ENCODE data around the gene CCDC116. TPM values are rescaled to one million over a fixed set of nuclear protein-coding genes. Genes with fewer than 3 reads are reported as not detected.

Gene CCDC116
- polyA plus RNA-seq, 4 donors = 0.21 to 0.40 (median 0.25) TPM

DNA sequence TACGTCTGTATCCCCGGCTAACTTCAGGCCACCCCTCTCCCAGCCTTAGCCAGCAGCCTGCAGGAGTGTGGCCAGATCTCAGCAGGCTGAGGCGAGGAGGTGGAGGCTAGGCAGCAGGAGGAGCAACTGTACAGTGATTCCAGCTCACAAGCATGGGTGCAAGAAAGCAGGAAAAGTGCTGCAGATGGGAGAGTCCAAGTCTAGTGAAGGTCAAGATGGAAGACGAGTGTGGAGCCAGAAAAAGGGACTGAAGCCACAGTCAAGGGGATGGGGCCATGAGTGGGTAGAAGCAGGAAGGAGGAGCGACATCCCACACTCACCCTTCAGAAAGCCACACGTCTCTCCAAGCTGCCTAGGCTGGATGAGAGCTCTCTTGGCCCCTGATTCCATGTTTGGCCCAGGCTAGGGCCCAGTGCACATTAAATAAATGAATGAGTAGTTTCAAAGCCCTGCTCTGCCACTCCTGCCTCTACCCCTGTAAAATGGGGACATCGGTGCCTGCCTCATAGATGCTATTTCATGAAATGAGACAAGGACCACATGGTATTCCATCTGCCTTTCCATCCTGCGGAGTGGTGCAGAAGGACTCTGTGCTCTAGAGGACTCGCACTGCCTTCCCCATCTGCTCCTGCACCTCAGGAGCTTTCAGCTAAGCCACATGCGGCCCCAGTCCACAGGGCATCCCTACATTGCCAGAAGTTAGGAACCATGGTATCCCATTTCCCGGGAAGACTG is 5.7 kb upstream of the CCDC116 start:
- DNase-seq = no peak
- Histone ChIP-seq H3K27me3 (ENCODE audit: control insufficient read depth in 3 of 3, insufficient read depth in 3 of 3, low read length in 3 of 3) (no peaks in the 10 kb centered on the region), H3K4me1 (ENCODE audit: control insufficient read depth in 3 of 3, insufficient read depth in 2 of 3, low read depth in 1 of 3, low read length in 2 of 3) (peaks cover 3 to 12% (median 3%) of the 10 kb centered on the region in 3 donors), H3K36me3 (ENCODE audit: control insufficient read depth in 3 of 3, insufficient read depth in 2 of 3, low read depth in 1 of 3, low read length in 3 of 3) (peaks cover 0 to 63% (median 9%) of the 10 kb centered on the region in 3 donors), H3K4me3 (ENCODE audit: low read depth in 1 of 3, low read length in 3 of 3) (no peak overlapping the region), H3K9me3 (ENCODE audit: control insufficient read depth in 2 of 2, insufficient read depth in 1 of 2, low read depth in 1 of 2, low read length in 1 of 2) (no peaks in the 10 kb centered on the region), H3K27ac (ENCODE audit: low read depth in 1 of 3, low read length in 2 of 3) (no peak overlapping the region)
- WGBS, 3 donors = 79 to 84% (median 80%) methylated on average over 11 of the region's 11 CpGs
- FAIRE-seq = no peak

DNA sequence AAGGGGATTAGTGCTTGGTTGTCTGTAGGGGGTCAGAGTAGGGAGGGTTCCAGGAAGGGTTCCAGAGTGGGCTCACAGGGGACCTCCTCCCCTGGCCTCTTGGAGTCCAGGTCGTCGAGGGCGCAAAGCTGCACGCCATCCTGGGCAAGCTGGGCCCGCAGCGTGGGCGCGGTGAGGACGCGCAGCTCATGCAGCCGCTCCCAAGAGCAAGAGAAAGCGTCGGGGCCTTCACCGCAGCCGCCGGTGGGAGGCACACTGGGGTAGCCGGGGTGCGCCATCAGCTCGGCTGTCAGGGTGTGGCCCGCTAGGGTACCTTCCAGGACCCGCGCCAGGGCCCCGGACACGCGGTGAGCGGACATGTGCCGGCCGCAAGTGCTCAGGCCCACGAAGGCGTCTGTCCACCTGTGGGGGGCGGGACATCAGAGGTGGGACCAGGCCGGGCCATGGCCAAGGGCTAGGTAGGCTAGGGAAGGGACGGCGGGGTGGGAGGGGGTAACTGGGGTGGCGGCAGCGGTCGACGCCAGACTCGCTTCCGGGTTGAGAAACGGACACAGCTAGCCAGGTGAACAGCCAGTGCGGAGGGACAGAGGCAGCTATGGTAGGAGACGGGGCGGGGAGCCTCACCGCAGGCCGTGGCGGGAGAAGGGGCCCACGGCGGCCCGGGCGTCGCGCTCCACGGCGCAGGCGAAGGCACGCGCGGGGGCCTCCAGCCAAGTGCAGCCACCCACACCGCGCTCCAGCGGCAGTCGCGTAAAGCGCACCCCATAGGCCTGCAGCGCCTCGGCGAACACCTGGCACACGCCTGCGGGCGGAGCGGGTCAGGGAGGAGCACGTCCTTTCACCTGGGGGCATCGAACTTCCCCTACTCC is 3.9 kb upstream of the CCDC116 start:
- Histone ChIP-seq H3K27ac (ENCODE audit: low read depth in 1 of 3, low read length in 2 of 3) (peak overlapping the region; percentile 9 to 90 (median 84)), H3K4me1 (ENCODE audit: control insufficient read depth in 3 of 3, insufficient read depth in 2 of 3, low read depth in 1 of 3, low read length in 2 of 3) (peaks cover 3 to 12% (median 3%) of the 10 kb centered on the region in 3 donors), H3K27me3 (ENCODE audit: control insufficient read depth in 3 of 3, insufficient read depth in 3 of 3, low read length in 3 of 3) (no peaks in the 10 kb centered on the region), H3K36me3 (ENCODE audit: control insufficient read depth in 3 of 3, insufficient read depth in 2 of 3, low read depth in 1 of 3, low read length in 3 of 3) (peaks cover 0 to 46% (median 3%) of the 10 kb centered on the region in 3 donors), H3K4me3 (ENCODE audit: low read depth in 1 of 3, low read length in 3 of 3) (peak overlapping the region in 2 of 3 donors; percentile 87 to 98), H3K9me3 (ENCODE audit: control insufficient read depth in 2 of 2, insufficient read depth in 1 of 2, low read depth in 1 of 2, low read length in 1 of 2) (no peaks in the 10 kb centered on the region)
- 63 to 75% (median 65%) methylated on average over 50 to 74 of the region's 74 CpGs for WGBS, 3 donors
- FAIRE-seq = no peak
- no peak for DNase-seq

DNA sequence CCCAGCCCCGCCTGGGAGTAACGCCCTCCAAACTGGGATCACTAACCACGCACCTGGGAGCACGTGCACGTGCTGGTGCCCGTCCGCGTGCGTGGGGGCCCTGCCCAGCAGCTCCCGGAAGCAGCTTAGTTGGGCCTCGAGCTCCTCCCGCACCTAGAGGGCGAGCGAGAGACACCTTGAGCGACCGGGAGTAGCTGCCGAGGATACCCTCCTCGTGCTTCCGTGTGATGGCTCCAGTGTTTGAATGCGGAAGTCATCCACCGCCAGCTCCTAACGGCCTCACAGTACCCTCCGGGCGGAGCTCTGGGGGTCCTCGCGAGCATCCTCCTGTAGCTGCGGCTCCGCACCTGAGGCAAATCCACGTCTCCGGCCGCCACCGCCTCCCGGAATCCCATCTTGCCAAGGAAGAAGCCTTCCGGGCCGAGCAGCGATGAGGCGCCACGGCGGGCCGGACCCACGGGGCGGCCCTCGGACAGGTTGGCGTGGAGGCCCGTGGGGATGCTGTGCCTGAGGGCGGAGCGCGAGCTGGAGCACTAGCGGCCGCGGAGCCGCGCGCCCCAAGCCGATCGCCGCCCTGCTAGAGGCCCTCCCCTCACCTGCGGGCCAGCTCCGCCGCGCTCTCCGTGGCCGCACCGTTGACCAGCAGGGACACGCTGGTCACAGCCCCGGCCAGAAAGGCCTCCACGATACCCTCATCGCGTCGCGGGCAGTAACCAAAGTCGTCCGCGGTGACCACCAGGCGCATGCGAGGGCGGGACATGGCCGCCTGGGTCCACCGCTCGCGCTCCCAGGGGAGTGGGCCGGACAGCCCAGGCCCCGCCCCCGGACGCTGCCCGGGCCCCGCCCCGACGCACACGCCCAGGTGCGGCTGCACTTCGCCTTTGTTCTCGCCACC is 3.1 kb upstream of the CCDC116 start, which contains the start of gene YDJC:
Gene YDJC, minus strand, starts transcription at position 768 of the 895 bp plus-strand sequence. Its CDS starts 8 bp downstream, at position 760.
- Histone ChIP-seq H3K4me1 (ENCODE audit: control insufficient read depth in 3 of 3, insufficient read depth in 2 of 3, low read depth in 1 of 3, low read length in 2 of 3) (peaks cover 0 to 12% (median 3%) of the 10 kb centered on the region in 3 donors), H3K36me3 (ENCODE audit: control insufficient read depth in 3 of 3, insufficient read depth in 2 of 3, low read depth in 1 of 3, low read length in 3 of 3) (peaks cover 0 to 38% (median 3%) of the 10 kb centered on the region in 3 donors), H3K27ac (ENCODE audit: low read depth in 1 of 3, low read length in 2 of 3) (peak within 1 kb of the TSS; percentile 60 to 90 (median 84)), H3K4me3 (ENCODE audit: low read depth in 1 of 3, low read length in 3 of 3) (peak within 1 kb of the TSS; percentile 87 to 98 (median 92)), H3K9me3 (ENCODE audit: control insufficient read depth in 2 of 2, insufficient read depth in 1 of 2, low read depth in 1 of 2, low read length in 1 of 2) (no peaks in the 10 kb centered on the region), H3K27me3 (ENCODE audit: control insufficient read depth in 3 of 3, insufficient read depth in 3 of 3, low read length in 3 of 3) (no peaks in the 10 kb centered on the region)
- 0 to 1% (median 1%) methylated on average over 77 to 93 of the region's 93 CpGs for WGBS, 3 donors
- no peak for FAIRE-seq
- DNase-seq = peak; percentile 97

- Histone ChIP-seq H3K4me3 (ENCODE audit: low read depth in 1 of 3, low read length in 3 of 3) (no peak overlapping the region), H3K9me3 (ENCODE audit: control insufficient read depth in 2 of 2, insufficient read depth in 1 of 2, low read depth in 1 of 2, low read length in 1 of 2) (no peaks in the 10 kb centered on the region), H3K36me3 (ENCODE audit: control insufficient read depth in 3 of 3, insufficient read depth in 2 of 3, low read depth in 1 of 3, low read length in 3 of 3) (peaks cover 0 to 26% (median 3%) of the 10 kb centered on the region in 3 donors), H3K27me3 (ENCODE audit: control insufficient read depth in 3 of 3, insufficient read depth in 3 of 3, low read length in 3 of 3) (no peaks in the 10 kb centered on the region), H3K27ac (ENCODE audit: low read depth in 1 of 3, low read length in 2 of 3) (no peak overlapping the region), H3K4me1 (ENCODE audit: control insufficient read depth in 3 of 3, insufficient read depth in 2 of 3, low read depth in 1 of 3, low read length in 2 of 3) (peaks cover 0 to 12% (median 3%) of the 10 kb centered on the region in 3 donors)
- FAIRE-seq (no peak), DNase-seq (no peak)
- WGBS, 3 donors = 88 to 89% (median 89%) methylated on average over 4 of the region's 4 CpGs
Observed at GRCh38 chr22:21631025-21631424, 1.5 kb upstream of the CCDC116 start.

- H3K9me3 ChIP-seq (ENCODE audit: control insufficient read depth in 2 of 2, insufficient read depth in 1 of 2, low read depth in 1 of 2, low read length in 1 of 2) = no peaks in the 10 kb centered on the region
- peaks cover 0 to 8% (median 2%) of the 10 kb centered on the region in 3 donors for H3K36me3 ChIP-seq (ENCODE audit: control insufficient read depth in 3 of 3, insufficient read depth in 2 of 3, low read depth in 1 of 3, low read length in 3 of 3)
- peak overlapping the region in 1 of 3 donors; percentile 31 for H3K27ac ChIP-seq (ENCODE audit: low read depth in 1 of 3, low read length in 2 of 3)
- H3K4me3 ChIP-seq (ENCODE audit: low read depth in 1 of 3, low read length in 3 of 3) = no peak overlapping the region
- H3K27me3 ChIP-seq (ENCODE audit: control insufficient read depth in 3 of 3, insufficient read depth in 3 of 3, low read length in 3 of 3) = no peaks in the 10 kb centered on the region
- WGBS, 3 donors = 80 to 97% (median 95%) methylated on average over 15 to 18 of the region's 18 CpGs
- FAIRE-seq = no peak
- no peak for DNase-seq
- peaks cover 0 to 11% (median 3%) of the 10 kb centered on the region in 3 donors for H3K4me1 ChIP-seq (ENCODE audit: control insufficient read depth in 3 of 3, insufficient read depth in 2 of 3, low read depth in 1 of 3, low read length in 2 of 3)
Observed at GRCh38 chr22:21632931-21633330, 371 bp downstream of the CCDC116 start.

DNA sequence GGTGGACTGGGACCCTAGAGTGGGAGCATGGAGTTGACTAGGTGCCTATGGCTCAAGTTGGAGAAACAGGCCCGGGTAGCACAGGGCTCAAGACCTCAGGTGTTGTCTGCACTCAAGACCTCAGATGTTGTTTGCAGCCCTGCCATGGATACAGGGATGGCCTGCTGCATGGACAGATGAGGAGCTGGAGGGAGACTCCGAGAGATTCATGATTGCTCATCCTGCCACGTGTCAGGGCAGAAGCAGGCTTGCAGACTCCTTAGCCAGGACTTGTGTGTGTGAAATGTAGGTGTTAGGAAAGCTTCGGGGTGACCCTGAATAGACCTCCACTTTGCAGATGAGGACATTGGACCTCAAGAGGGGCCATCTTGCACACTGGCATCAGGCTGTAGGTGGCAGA is 921 bp downstream of the CCDC116 start:
- no peak for DNase-seq
- Histone ChIP-seq H3K4me3 (ENCODE audit: low read depth in 1 of 3, low read length in 3 of 3) (no peak overlapping the region), H3K4me1 (ENCODE audit: control insufficient read depth in 3 of 3, insufficient read depth in 2 of 3, low read depth in 1 of 3, low read length in 2 of 3) (peaks cover 0 to 5% (median 3%) of the 10 kb centered on the region in 3 donors), H3K9me3 (ENCODE audit: control insufficient read depth in 2 of 2, insufficient read depth in 1 of 2, low read depth in 1 of 2, low read length in 1 of 2) (no peaks in the 10 kb centered on the region), H3K27me3 (ENCODE audit: control insufficient read depth in 3 of 3, insufficient read depth in 3 of 3, low read length in 3 of 3) (no peaks in the 10 kb centered on the region), H3K36me3 (ENCODE audit: control insufficient read depth in 3 of 3, insufficient read depth in 2 of 3, low read depth in 1 of 3, low read length in 3 of 3) (peaks cover 0 to 2% (median 0%) of the 10 kb centered on the region in 3 donors), H3K27ac (ENCODE audit: low read depth in 1 of 3, low read length in 2 of 3) (no peak overlapping the region)
- 90 to 100% (median 93%) methylated on average over 4 of the region's 4 CpGs for WGBS, 3 donors
- FAIRE-seq = no peak

GRCh38 chr22:21634081-21634480 is 1.5 kb downstream of the CCDC116 start:
- Histone ChIP-seq H3K27me3 (ENCODE audit: control insufficient read depth in 3 of 3, insufficient read depth in 3 of 3, low read length in 3 of 3) (no peaks in the 10 kb centered on the region), H3K4me3 (ENCODE audit: low read depth in 1 of 3, low read length in 3 of 3) (no peak overlapping the region), H3K9me3 (ENCODE audit: control insufficient read depth in 2 of 2, insufficient read depth in 1 of 2, low read depth in 1 of 2, low read length in 1 of 2) (no peaks in the 10 kb centered on the region), H3K36me3 (ENCODE audit: control insufficient read depth in 3 of 3, insufficient read depth in 2 of 3, low read depth in 1 of 3, low read length in 3 of 3) (no peaks in the 10 kb centered on the region), H3K27ac (ENCODE audit: low read depth in 1 of 3, low read length in 2 of 3) (no peak overlapping the region), H3K4me1 (ENCODE audit: control insufficient read depth in 3 of 3, insufficient read depth in 2 of 3, low read depth in 1 of 3, low read length in 2 of 3) (peaks cover 0 to 1% (median 0%) of the 10 kb centered on the region in 3 donors)
- FAIRE-seq (no peak), DNase-seq (no peak)
- 94 to 95% (median 95%) methylated on average over 15 to 16 of the region's 16 CpGs for WGBS, 3 donors

All from small intestine (tissue), 7 donors.